Measurements from ENCODE around the gene AP1S2. TPM values are rescaled to one million over a fixed set of nuclear protein-coding genes. Genes with fewer than 3 reads are reported as not detected.

Gene AP1S2
- total and polyA plus RNA-seq, 10 of the 15 experiments (the other 5 are each of a cell fraction or from before 2014, with no cell fraction given) = 25.6 to 105 (median 50.7) TPM

- H4K20me1 ChIP-seq (ENCODE audit: control insufficient read depth, insufficient read depth) = no peaks in the 10 kb centered on the region
- CTCF ChIA-PET = no interaction called here
- RAD21 ChIA-PET (ENCODE audit: unreplicated experiment) = no interaction called here
- H3K4me3 ChIP-seq = no peak overlapping the region
- in situ Hi-C loops (cut with MboI) (no loop called here), intact Hi-C loops (cut with micrococcal nuclease; ENCODE audit: unreplicated experiment) (loop anchor here (5.0 kb wide), 1 partner anchor 58 kb away; no protein-coding TSS in a partner anchor)
- H3K36me3 ChIP-seq (ENCODE audit: control insufficient read depth in 2 of 2, insufficient read depth in 2 of 2, low read length in 1 of 2) = peaks cover 10 to 25% of the 10 kb centered on the region in 2 experiments
- H3K9me3 ChIP-seq (replicated peaks; ENCODE audit: control insufficient read depth, insufficient read depth, low read length) = no peaks in the 10 kb centered on the region
- POLR2A ChIA-PET = interaction anchor here (0.9 kb wide), 1 partner anchor 32 kb away, joined by 3 read pairs; no protein-coding TSS in a partner anchor
- no peak overlapping the region for H2AFZ ChIP-seq (ENCODE audit: control insufficient read depth, low read depth, low read length)
- no peaks in the 10 kb centered on the region for H3K27me3 ChIP-seq (replicated peaks in 1 of 2; ENCODE audit: control insufficient read depth in 2 of 2, insufficient read depth in 2 of 2, low read length in 1 of 2)
- H3K79me2 ChIP-seq (ENCODE audit: control insufficient read depth, insufficient read depth, low read length) = no peaks in the 10 kb centered on the region
- no peak for ATAC-seq
- BruUV-seq (replicated peaks) = no TSS peak
- WGBS (ENCODE audit: insufficient coverage, insufficient replicate concordance, low lambda C conversion rate, missing lambda C conversion rate) = 89% methylated on average over 14 of the region's 14 CpGs
- H3K27ac ChIP-seq (ENCODE audit: control insufficient read depth, insufficient read depth) = no peak overlapping the region
- FAIRE-seq = no peak
- H3K4me1 ChIP-seq (ENCODE audit: control insufficient read depth, insufficient read depth, low read length) = peaks cover 6% of the 10 kb centered on the region; the same call in 1 of the 2 replicates
- no peak overlapping the region for H3K4me2 ChIP-seq (ENCODE audit: control insufficient read depth, insufficient read depth)
- DNase-seq (ENCODE audit: low read depth, low spot score) = no peak
- H3K9ac ChIP-seq (ENCODE audit: control insufficient read depth, insufficient read depth, low read length) = no peak overlapping the region
- TF ChIP-seq TCF12 (IDR thresholded peaks at IDR 0.05; ENCODE audit: low read depth, low read length) (no peak), PAX5 (IDR thresholded peaks at IDR 0.05; ENCODE audit: borderline replicate concordance, low read depth, low read length) (no peak), SMARCA5 (IDR thresholded peaks at IDR 0.05) (no peak), STAT1 (conservative IDR thresholded peaks at IDR 0.05) (no peak)
- SMC1A ChIA-PET (ENCODE audit: uncharacterized antibody, unreplicated experiment) = interaction anchor here (1.0 to 1.8 kb wide), 3 partner anchors 13 to 313 kb away, joined by 3 to 6 read pairs (median 3); no protein-coding TSS in a partner anchor
These were observed 34.2 kb downstream of the AP1S2 start for GRCh38 chrX:15820106-15821073.

GRCh38 chrX:15816886-15817285 is 37.7 kb downstream of the AP1S2 start:
- DNase-seq (ENCODE audit: low read depth, low spot score) = peak; percentile 9
- in situ Hi-C loops (cut with MboI) (no loop called here), intact Hi-C loops (cut with micrococcal nuclease; ENCODE audit: unreplicated experiment) (loop anchor here (1.0 to 5.0 kb wide), 2 partner anchors 156 to 395 kb away; no protein-coding TSS in a partner anchor)
- ChIA-PET POLR2A (no interaction called here), CTCF (interaction anchor here (1.2 to 2.2 kb wide), 6 partner anchors 9 to 155 kb away, joined by 3 to 13 read pairs (median 7); no protein-coding TSS in a partner anchor), SMC1A (ENCODE audit: uncharacterized antibody, unreplicated experiment) (interaction anchor here (0.7 to 3.0 kb wide), 2 partner anchors 97 to 155 kb away, joined by 3 to 12 read pairs; no protein-coding TSS in a partner anchor), RAD21 (ENCODE audit: unreplicated experiment) (interaction anchor here (1.1 to 1.7 kb wide), 5 partner anchors 32 to 322 kb away, joined by 3 to 11 read pairs (median 7); no protein-coding TSS in a partner anchor)
- no peak overlapping the region for H3K9ac ChIP-seq (ENCODE audit: control insufficient read depth, insufficient read depth, low read length)
- no peaks in the 10 kb centered on the region for H3K79me2 ChIP-seq (ENCODE audit: control insufficient read depth, insufficient read depth, low read length)
- H4K20me1 ChIP-seq (ENCODE audit: control insufficient read depth, insufficient read depth) = no peaks in the 10 kb centered on the region
- peaks cover 6% of the 10 kb centered on the region; the same call in 1 of the 2 replicates for H3K4me1 ChIP-seq (ENCODE audit: control insufficient read depth, insufficient read depth, low read length)
- H3K4me3 ChIP-seq = no peak overlapping the region
- WGBS (ENCODE audit: insufficient coverage, insufficient replicate concordance, low lambda C conversion rate, missing lambda C conversion rate) = 36% methylated on average over 4 of the region's 4 CpGs
- H2AFZ ChIP-seq (ENCODE audit: control insufficient read depth, low read depth, low read length) = no peak overlapping the region
- no TSS peak for BruUV-seq (replicated peaks)
- no peaks in the 10 kb centered on the region for H3K9me3 ChIP-seq (replicated peaks; ENCODE audit: control insufficient read depth, insufficient read depth, low read length)
- no peaks in the 10 kb centered on the region for H3K27me3 ChIP-seq (replicated peaks in 1 of 2; ENCODE audit: control insufficient read depth in 2 of 2, insufficient read depth in 2 of 2, low read length in 1 of 2)
- ATAC-seq = peak; percentile 78
- no peak overlapping the region for H3K27ac ChIP-seq (ENCODE audit: control insufficient read depth, insufficient read depth)
- no peak overlapping the region for H3K4me2 ChIP-seq (ENCODE audit: control insufficient read depth, insufficient read depth)
- no peak for FAIRE-seq
- H3K36me3 ChIP-seq (ENCODE audit: control insufficient read depth in 2 of 2, insufficient read depth in 2 of 2, low read length in 1 of 2) = peaks cover 14 to 36% of the 10 kb centered on the region in 2 experiments
- no peak for TF ChIP-seq NRF1 (conservative IDR thresholded peaks at IDR 0.05; ENCODE audit: low read depth, low read length)
- TF ChIP-seq, protein P1, sequence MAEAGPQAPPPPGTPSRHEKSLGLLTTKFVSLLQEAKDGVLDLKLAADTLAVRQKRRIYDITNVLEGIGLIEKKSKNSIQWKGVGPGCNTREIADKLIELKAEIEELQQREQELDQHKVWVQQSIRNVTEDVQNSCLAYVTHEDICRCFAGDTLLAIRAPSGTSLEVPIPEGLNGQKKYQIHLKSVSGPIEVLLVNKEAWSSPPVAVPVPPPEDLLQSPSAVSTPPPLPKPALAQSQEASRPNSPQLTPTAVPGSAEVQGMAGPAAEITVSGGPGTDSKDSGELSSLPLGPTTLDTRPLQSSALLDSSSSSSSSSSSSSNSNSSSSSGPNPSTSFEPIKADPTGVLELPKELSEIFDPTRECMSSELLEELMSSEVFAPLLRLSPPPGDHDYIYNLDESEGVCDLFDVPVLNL (IDR thresholded peaks at IDR 0.05; ENCODE audit: low read depth, low read length) = no peak
- TF ChIP-seq IKZF1 (conservative IDR thresholded peaks at IDR 0.05) = peak; percentile 70
- TF ChIP-seq IKZF2 (IDR thresholded peaks at IDR 0.05) = peak; percentile 81 to 86
- TF ChIP-seq NFIC (IDR thresholded peaks at IDR 0.05; ENCODE audit: low read depth, low read length) = no peak
- no peak for TF ChIP-seq CEBPZ (IDR thresholded peaks at IDR 0.05; ENCODE audit: low read depth, low read length)

Data from GM12878 (cell line).